GM18861 (cell line): ENCODE data around the gene SLC4A8.

ENCODE experiments used
- ATAC-seq: cut with Tn5 transposase; IDR thresholded peaks from one replicate; pipeline ENCODE4 v1.9.1; 2021; ENCODE audit not compliant: unreplicated experiment

The SLC4A8 gene

GRCh38 chr12:51424662-51425539, at the start of gene SLC4A8:
Gene SLC4A8, plus strand, starts transcription at chr12:51424831. Its CDS starts 157 bp downstream, at chr12:51424988.
- peak; percentile 70 for ATAC-seq

GRCh38 chr12:51374856-51375255, 49.8 kb upstream of the SLC4A8 start:
- ATAC-seq: no peak

- no peak for ATAC-seq
Measured at GRCh38 chr12:51377099-51377984, 47.3 kb upstream of the SLC4A8 start.

- ATAC-seq: no peak
Measured at GRCh38 chr12:51378749-51379148, 45.9 kb upstream of the SLC4A8 start.

GRCh38 chr12:51379571-51379970, 45.1 kb upstream of the SLC4A8 start:
- ATAC-seq: no peak

GRCh38 chr12:51381226-51382079, 43.2 kb upstream of the SLC4A8 start:
- ATAC-seq: no peak

- no peak for ATAC-seq
Measured at GRCh38 chr12:51382173-51382572, 42.5 kb upstream of the SLC4A8 start.

- no peak for ATAC-seq
Measured at GRCh38 chr12:51383269-51383905, 41.2 kb upstream of the SLC4A8 start.

- no peak for ATAC-seq
Measured at GRCh38 chr12:51386351-51386750, 38.3 kb upstream of the SLC4A8 start.

GRCh38 chr12:51388069-51388799, 36.4 kb upstream of the SLC4A8 start:
- no peak for ATAC-seq

GRCh38 chr12:51388846-51389245, 35.8 kb upstream of the SLC4A8 start:
- no peak for ATAC-seq

GRCh38 chr12:51389302-51389999, 35.2 kb upstream of the SLC4A8 start:
- no peak for ATAC-seq

- ATAC-seq: no peak
Measured at GRCh38 chr12:51390457-51390856, 34.2 kb upstream of the SLC4A8 start.

GRCh38 chr12:51390891-51391282, 33.7 kb upstream of the SLC4A8 start:
- no peak for ATAC-seq

- ATAC-seq: no peak
Measured at GRCh38 chr12:51391283-51392123, 33.1 kb upstream of the SLC4A8 start, which contains the start of gene GALNT6. Gene GALNT6, minus strand, starts transcription at chr12:51391406. Its CDS starts 11,625 bp downstream, at chr12:51379781.

GRCh38 chr12:51392556-51393237, 31.9 kb upstream of the SLC4A8 start:
- peak; percentile 29 for ATAC-seq
